WTC11 (cell line): ENCODE results near the gene CLCA1.

Experiments used
- AFF4 ChIP-seq: sonication (generic); formaldehyde crosslinking; IDR thresholded peaks from 2 replicates; pipeline ENCODE4 v1.8.1; 2023; ENCODE audit warnings: mild to moderate bottlenecking, missing genetic modification reagents, borderline replicate concordance
- USF2 ChIP-seq: sonication (generic); formaldehyde crosslinking; IDR thresholded peaks from 2 replicates; pipeline ENCODE4 v1.8.1; 2023; ENCODE audit warnings: mild to moderate bottlenecking, missing genetic modification reagents, moderate library complexity

GRCh38 chr1:86423873-86424272 is 44.9 kb upstream of the CLCA1 start, which contains the start of gene CLCA2:
- TF ChIP-seq USF2 (CRISPR knock-in tag) (no peak), AFF4 (CRISPR knock-in tag) (no peak)
